G401 (cell line): Measurements from ENCODE around the gene HLA-DRB1. TPM values are rescaled to one million over a fixed set of nuclear protein-coding genes. Genes with fewer than 3 reads are reported as not detected.
"Not testable (repeated sequence)": the region's sequence is repeated elsewhere in the genome, so short reads cannot be mapped to it uniquely, and the experiment has no call there.

Experiments used
- DNase-seq: peaks from one replicate; pipeline ENCODE4 v3.0.0-alpha.2; 2015; ENCODE audit warnings: low spot score
- in situ Hi-C: cut with HindIII; loops from 2 replicates; pipeline ENCODE4 v1.10.0; 2016; ENCODE audit warnings: low sequenced_read_pairs, mixed read lengths
- total RNA-seq: library from RNA; depleted of rRNA; stranded (reverse); fragments of >200 nt; shearing (Covaris generic); gene quantifications from 2 replicates; pipeline ENCODE4 v1.2.3, GENCODE V29; 2014

Gene HLA-DRB1
- total RNA-seq, 1 experiment from 2014 or later, result not detected

- in situ Hi-C loops, result no loop called here
- no peak for DNase-seq
These were observed 21.1 kb upstream of the HLA-DRB1 start for GRCh38 chr6:32610682-32611296.

- in situ Hi-C loops, result no loop called here
- DNase-seq, result peak; percentile 64
These were observed 20.3 kb upstream of the HLA-DRB1 start for GRCh38 chr6:32609731-32610640.

- DNase-seq, result no peak
- in situ Hi-C loops, result no loop called here
These were observed 19.7 kb upstream of the HLA-DRB1 start for GRCh38 chr6:32609391-32609730.

- DNase-seq, result no peak
- in situ Hi-C loops, result no loop called here
These were observed 18.7 kb upstream of the HLA-DRB1 start for GRCh38 chr6:32608362-32608761.

GRCh38 chr6:32607988-32608298 is 18.3 kb upstream of the HLA-DRB1 start:
- no peak for DNase-seq
- in situ Hi-C loops, result no loop called here

GRCh38 chr6:32607263-32607987 is 17.8 kb upstream of the HLA-DRB1 start:
- in situ Hi-C loops, result no loop called here
- DNase-seq, result no peak

GRCh38 chr6:32604434-32604877 is 14.8 kb upstream of the HLA-DRB1 start:
- in situ Hi-C loops, result no loop called here
- no peak for DNase-seq

GRCh38 chr6:32603888-32604287 is 14.2 kb upstream of the HLA-DRB1 start:
- in situ Hi-C loops, result no loop called here
- no peak for DNase-seq

GRCh38 chr6:32603222-32603621 is 13.6 kb upstream of the HLA-DRB1 start:
- no peak for DNase-seq
- in situ Hi-C loops, result no loop called here

- in situ Hi-C loops, result no loop called here
- no peak for DNase-seq
These were observed 12.7 kb upstream of the HLA-DRB1 start for GRCh38 chr6:32602383-32602782.

GRCh38 chr6:32597024-32597423 is 7.4 kb upstream of the HLA-DRB1 start:
- DNase-seq, result no peak
- in situ Hi-C loops, result no loop called here

- in situ Hi-C loops, DNase-seq: not testable (repeated sequence)
These were observed 1.1 kb upstream of the HLA-DRB1 start for GRCh38 chr6:32590713-32591112.

- DNase-seq, result no peak
- in situ Hi-C loops, result loop anchor here (5.0 kb wide), 1 partner anchor 61 kb away; no protein-coding TSS in a partner anchor
These were observed 1.5 kb downstream of the HLA-DRB1 start for GRCh38 chr6:32588156-32588555.

- in situ Hi-C loops, result no loop called here
- no peak for DNase-seq
These were observed 6.1 kb downstream of the HLA-DRB1 start for GRCh38 chr6:32583527-32583898.

GRCh38 chr6:32581315-32582095 is 8.1 kb downstream of the HLA-DRB1 start:
- in situ Hi-C loops, result no loop called here

GRCh38 chr6:32580593-32580992 is 9.1 kb downstream of the HLA-DRB1 start:
- in situ Hi-C loops, result no loop called here

More at GRCh38 chr6:32581315-32582095, 8.1 kb downstream of the HLA-DRB1 start:
- no peak for DNase-seq

GRCh38 chr6:32578962-32579361 is 10.7 kb downstream of the HLA-DRB1 start:
- in situ Hi-C loops, result no loop called here

More at GRCh38 chr6:32580593-32580992, 9.1 kb downstream of the HLA-DRB1 start:
- DNase-seq, result no peak

GRCh38 chr6:32577493-32577892 is 12.2 kb downstream of the HLA-DRB1 start:
- in situ Hi-C loops, result not testable (repeated sequence)

More at GRCh38 chr6:32578962-32579361, 10.7 kb downstream of the HLA-DRB1 start:
- DNase-seq, result no peak

GRCh38 chr6:32576250-32576649 is 13.4 kb downstream of the HLA-DRB1 start:
- in situ Hi-C loops, result no loop called here
- DNase-seq, result no peak

More at GRCh38 chr6:32577493-32577892, 12.2 kb downstream of the HLA-DRB1 start:
- DNase-seq, result not testable (repeated sequence)
